Fibroblast of mammary gland (primary cell): ENCODE results near the gene PTPRD.

ENCODE experiments used
- DNase-seq: peaks from one replicate; pipeline ENCODE4 v3.0.0-alpha.2; 2010; ENCODE audit warnings: low read depth
- H3K4me3 ChIP-seq: 2 replicates; pipeline ENCODE4 v1.5.1; 2011; ENCODE audit warnings: low read depth, mild to moderate bottlenecking, low read length, moderate library complexity; ENCODE audit not compliant: control insufficient read depth
- CTCF ChIP-seq: conservative IDR thresholded peaks from 2 replicates; pipeline ENCODE4 v1.5.1; 2011; ENCODE audit warnings: low read depth, low read length, inconsistent platforms; ENCODE audit not compliant: control insufficient read depth, insufficient read depth

The PTPRD gene

GRCh38 chr9:8390571-8390970, 2222.2 kb downstream of the PTPRD start:
- no peak for TF ChIP-seq CTCF
- H3K4me3 ChIP-seq = no peak overlapping the region
- no peak for DNase-seq

- no peak overlapping the region for H3K4me3 ChIP-seq
- no peak for DNase-seq
- TF ChIP-seq CTCF = no peak
Observed at GRCh38 chr9:8389531-8389930, 2223.3 kb downstream of the PTPRD start.

GRCh38 chr9:8388132-8388531, 2224.7 kb downstream of the PTPRD start:
- H3K4me3 ChIP-seq = no peak overlapping the region
- no peak for DNase-seq
- TF ChIP-seq CTCF = no peak

- TF ChIP-seq CTCF = no peak
- DNase-seq = peak; percentile 77
- no peak overlapping the region for H3K4me3 ChIP-seq
Observed at GRCh38 chr9:8384091-8384490, 2228.7 kb downstream of the PTPRD start.

- no peak overlapping the region for H3K4me3 ChIP-seq
- no peak for TF ChIP-seq CTCF
- DNase-seq = no peak
Observed at GRCh38 chr9:8382777-8383527, 2229.8 kb downstream of the PTPRD start.

- TF ChIP-seq CTCF = no peak
- H3K4me3 ChIP-seq = no peak overlapping the region
- DNase-seq = no peak
Observed at GRCh38 chr9:8382266-8382665, 2230.5 kb downstream of the PTPRD start.
